HepG2 (cell line): ENCODE results near the gene PYCARD. TPM values are rescaled to one million over a fixed set of nuclear protein-coding genes. Genes with fewer than 3 reads are reported as not detected.
"Not testable (repeated sequence)": the region's sequence is repeated elsewhere in the genome, so short reads cannot be mapped to it uniquely, and the experiment has no call there.

Source experiments
- ATAC-seq: fragments of 200-7000 bp; cut with Tn5 transposase; 3 replicates; pipeline ENCODE4 v1.9.1; 2020; ENCODE audit warnings: mild to moderate bottlenecking, moderate library complexity
- BruUV-seq: library from RNA; stranded (reverse); fragments of 400-500 nt; replicated peaks from 2 replicates; lab custom pipeline; 2021; lab: Mats Ljungman, UMichigan
- CTCF ChIA-PET: fragments of 300-600 bp; formaldehyde crosslinking; extraction: SDS; loops from one replicate; lab custom pipeline; 2021; ENCODE audit warnings: low total read pairs, inconsistent platforms, low intra/inter-chr PET ratio; lab: Yijun Ruan, JAX
- POLR2A ChIA-PET: fragments of 350-600 bp; sonication (Branson Sonifier 250); formaldehyde crosslinking; loops from one replicate; lab custom pipeline; 2020; ENCODE audit warnings: antibody characterized with exemption, inconsistent platforms; lab: Yijun Ruan, JAX
- DNase-seq: peaks from one replicate; pipeline ENCODE4 v3.0.0-alpha.2; 2015; ENCODE audit warnings: low spot score
- FAIRE-seq: peaks from 3 replicates; lab custom pipeline; 2011; peaks lifted over from hg19 to GRCh38; lab: Jason Lieb, UNC
- H2AFZ ChIP-seq: one replicate; pipeline ENCODE4 v1.6.1; 2011; ENCODE audit warnings: low read length, inconsistent platforms
- H3K27ac ChIP-seq: fragments of 300-600 bp; 3 replicates; pipeline ENCODE4 v1.8.0; 2011; ENCODE audit warnings: mixed run types, mild to moderate bottlenecking, mixed read lengths, low read length, inconsistent platforms; ENCODE audit not compliant: insufficient read depth; ENCODE audit errors: extremely low read length
- H3K27me3 ChIP-seq, 2 experiments: fragments of 200-600 bp in 1 of 2; 2 replicates in 1 of 2; 3 replicates in 1 of 2; pipeline versions ENCODE4 v1.6.0 to v1.8.0; 2011; ENCODE audit warnings: low read length in 2 of 2, mild to moderate bottlenecking in 2 of 2, moderate library complexity in 2 of 2, inconsistent platforms in 1 of 2; ENCODE audit not compliant: insufficient read depth in 2 of 2, control insufficient read depth in 1 of 2
- H3K36me3 ChIP-seq, 2 experiments: fragments of 200-600 bp in 1 of 2; replicated peaks in 1 of 2; 2 replicates in 1 of 2; 3 replicates in 1 of 2; pipeline versions ENCODE4 v1.5.1 to v1.8.0; 2011; ENCODE audit warnings: low read length in 2 of 2, inconsistent platforms in 1 of 2; ENCODE audit not compliant: insufficient read depth in 2 of 2, control insufficient read depth in 1 of 2
- H3K4me1 ChIP-seq: 2 replicates; pipeline ENCODE4 v1.5.1; 2012; ENCODE audit warnings: low read length, inconsistent platforms; ENCODE audit not compliant: insufficient read depth
- H3K4me2 ChIP-seq: 2 replicates; pipeline ENCODE4 v1.6.0; 2011; ENCODE audit warnings: low read depth, low read length, inconsistent platforms
- H3K4me3 ChIP-seq, 3 experiments: fragments of 200-600 bp in 1 of 3; sonication (generic), shearing (Covaris generic) in 1 of 3; replicated peaks in 1 of 3; 2 replicates each; pipeline ENCODE4 v1.5.1; 2011 to 2016; ENCODE audit warnings: low read length in 3 of 3, inconsistent platforms in 2 of 3, low read depth in 2 of 3, mild to moderate bottlenecking in 2 of 3, control low read depth in 1 of 3, mixed read lengths in 1 of 3; ENCODE audit not compliant: insufficient read depth in 1 of 3
- H3K79me2 ChIP-seq: one replicate; pipeline ENCODE4 v1.6.1; 2011; ENCODE audit warnings: low read length, inconsistent platforms; ENCODE audit not compliant: insufficient read depth
- H3K9ac ChIP-seq: 2 replicates; pipeline ENCODE4 v1.6.0; 2011; ENCODE audit warnings: mild to moderate bottlenecking, low read depth, low read length, inconsistent platforms; ENCODE audit not compliant: insufficient read depth
- H3K9me3 ChIP-seq: 2 replicates; pipeline ENCODE4 v1.5.1; 2012; ENCODE audit warnings: mild to moderate bottlenecking, low read length
- H4K20me1 ChIP-seq: 2 replicates; pipeline ENCODE4 v1.6.0; 2011; ENCODE audit warnings: inconsistent platforms, mild to moderate bottlenecking, low read length, moderate library complexity; ENCODE audit not compliant: insufficient read depth
- CEBPB ChIP-seq: IDR thresholded peaks from 2 replicates; pipeline ENCODE4 v1.6.1; 2011; ENCODE audit warnings: low read depth, low read length, improper control_type of control experiment, borderline replicate concordance
- CEBPG ChIP-seq: IDR thresholded peaks from 2 replicates; pipeline ENCODE4 v1.6.1; 2016
- PAF1 ChIP-seq: IDR thresholded peaks from 2 replicates; pipeline ENCODE4 v1.6.1; 2016; ENCODE audit warnings: missing genetic modification reagents, missing compliant biosample characterization
- POLR2A ChIP-seq, 2 experiments: IDR thresholded peaks; 2 replicates each; pipeline ENCODE4 v1.6.1; 2011; ENCODE audit warnings: low read depth in 2 of 2, low read length in 2 of 2, mild to moderate bottlenecking in 1 of 2, moderate library complexity in 1 of 2; ENCODE audit not compliant: insufficient read depth in 1 of 2
- POLR2AphosphoS2 ChIP-seq: IDR thresholded peaks from 2 replicates; pipeline ENCODE4 v1.6.1; 2011; ENCODE audit warnings: low read depth, low read length, improper control_type of control experiment
- POLR2G ChIP-seq: fragments of 200-400 bp; formaldehyde crosslinking; IDR thresholded peaks from 2 replicates; pipeline ENCODE4 v1.6.1; 2018; ENCODE audit warnings: mild to moderate bottlenecking, low read depth, low read length, moderate library complexity
- RAD21 ChIP-seq: fragments of 450-650 bp; formaldehyde crosslinking; IDR thresholded peaks from 2 replicates; pipeline ENCODE4 v1.5.0; 2020; ENCODE audit warnings: mild to moderate bottlenecking
- RBFOX2 ChIP-seq: fragments of 200-400 bp; formaldehyde crosslinking; IDR thresholded peaks from 2 replicates; pipeline ENCODE4 v1.6.1; 2017; ENCODE audit warnings: low read depth, mild to moderate bottlenecking, low read length
- RBM22 ChIP-seq: fragments of 200-400 bp; formaldehyde crosslinking; optimal IDR thresholded peaks from 2 replicates; pipeline ENCODE3; 2017; ENCODE audit warnings: mild to moderate bottlenecking, low read length, moderate library complexity
- TCF7L2 ChIP-seq: IDR thresholded peaks from 2 replicates; pipeline ENCODE4 v1.6.1; 2011; ENCODE audit warnings: mild to moderate bottlenecking, low read depth, low read length, moderate library complexity
- TEAD2 ChIP-seq: sonication (generic); formaldehyde crosslinking; IDR thresholded peaks from 2 replicates; pipeline ENCODE4 v1.9.0; 2021; ENCODE audit warnings: missing genetic modification reagents
- ZC3H13 ChIP-seq: sonication (generic); formaldehyde crosslinking; IDR thresholded peaks from 2 replicates; pipeline ENCODE4 v1.8.1; 2023; ENCODE audit warnings: mild to moderate bottlenecking, missing genetic modification reagents, moderate library complexity
- ZFP91 ChIP-seq: sonication (generic); formaldehyde crosslinking; IDR thresholded peaks from 2 replicates; pipeline ENCODE4 v1.9.0; 2022; ENCODE audit warnings: missing genetic modification reagents, mild to moderate bottlenecking, borderline replicate concordance
- ZNF432 ChIP-seq: sonication (generic); formaldehyde crosslinking; IDR thresholded peaks from 2 replicates; pipeline ENCODE4 v1.5.0; 2020; ENCODE audit warnings: missing genetic modification reagents, mild to moderate bottlenecking, borderline replicate concordance
- WGBS: methylation state at CpG from one replicate; pipeline ENCODE4 v1.1.6; 2017; ENCODE audit warnings: low lambda C conversion rate; 5-methylcytosine and 5-hydroxymethylcytosine counted together
- in situ Hi-C: cut with HindIII; loops from 2 replicates; pipeline ENCODE4 v1.10.0; 2017; ENCODE audit warnings: low pct_unique_long_range_greater_than_20kb; ENCODE audit not compliant: extremely low pct_ligation_motif_present
- intact Hi-C: fragments of 100-400 bp; cut with micrococcal nuclease; formaldehyde crosslinking; loops from one replicate; pipeline ENCODE4 v1.10.0; 2022; ENCODE audit not compliant: unreplicated experiment
- polyA plus RNA-seq, 8 experiments: library from polyadenylated mRNA; depleted of rRNA in 3 of 8; stranded (reverse) in 7 of 8; unstranded in 1 of 8; fragments of >200 nt; fragmentation: Illumina TruSeq in 4 of 8; extraction: Trizol in 4 of 8; gene quantifications; 2 replicates each; pipeline versions ENCODE4 v1.2.1 to v1.2.3, GENCODE V29; 2011 to 2016; ENCODE audit warnings: low read depth in 4 of 8, missing spikeins in 1 of 8, mixed read lengths in 1 of 8; ENCODE audit not compliant: insufficient read depth in 1 of 8
- total RNA-seq, 5 experiments: library from RNA; depleted of rRNA; stranded (reverse); fragments of >200 nt; fragmentation: Illumina TruSeq; extraction: Trizol; gene quantifications; 2 replicates each; pipeline ENCODE4 v1.2.3, GENCODE V29; 2016; ENCODE audit warnings: low read depth in 1 of 5
- TF ChIP-seq, protein P1 (sequence below): IDR thresholded peaks from 2 replicates; pipeline ENCODE4 v1.6.1; 2018; ENCODE audit warnings: missing genetic modification reagents, mild to moderate bottlenecking, missing compliant biosample characterization

PYCARD gene
- total and polyA plus RNA-seq, 2 of the 13 experiments (the other 11 are each of a cell fraction or from before 2014, with no cell fraction given), result 4.8 to 9.2 TPM

DNA sequence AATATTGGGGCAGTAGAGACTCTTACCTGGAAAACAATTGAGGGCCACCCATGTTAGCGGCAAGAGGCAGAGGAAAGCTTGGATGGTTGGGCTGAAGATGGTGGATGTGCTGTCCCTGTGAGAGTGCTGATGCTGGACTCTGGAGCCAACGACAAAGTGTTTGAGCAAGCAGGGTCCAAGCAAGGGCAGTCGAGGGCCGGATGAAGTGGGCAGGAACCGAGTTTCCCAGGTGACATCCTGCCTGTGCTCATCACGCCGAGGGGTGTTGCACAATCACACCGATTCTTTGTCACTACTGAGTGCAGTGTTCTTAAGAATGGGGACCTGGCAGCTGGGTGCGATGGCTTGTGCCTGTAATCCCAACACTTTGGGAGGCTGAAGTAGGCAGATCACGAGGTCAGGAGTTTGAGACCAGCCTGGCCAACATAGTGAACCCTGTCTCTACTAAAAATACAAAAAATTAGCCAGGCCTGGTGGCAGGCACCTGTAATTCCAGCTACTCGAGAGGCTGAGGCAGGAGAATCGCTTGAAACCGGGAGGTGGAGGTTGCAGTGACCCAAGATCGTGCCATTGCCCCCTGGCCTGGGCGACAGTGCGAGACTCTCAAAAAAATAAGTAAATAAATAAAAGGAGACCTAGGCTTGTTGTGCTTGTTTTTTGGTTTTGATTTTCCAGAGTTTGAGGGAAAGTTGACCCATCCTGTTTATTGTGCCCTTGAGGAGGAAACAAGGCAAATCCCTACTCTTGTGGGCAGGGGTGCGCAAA, 6.1 kb downstream of the PYCARD start (continued):
- TF ChIP-seq POLR2AphosphoS2 (peak; percentile 68), TEAD2 (CRISPR knock-in tag) (0 out of 2 replicates have a peak, but pooled peaks have one; percentile 0), RBM22 (peak; percentile 97), CEBPG (CRISPR knock-in tag) (peak; percentile 84), CEBPB (peak; percentile 98), ZC3H13 (CRISPR knock-in tag) (peak; percentile 44; the same call in 1 of the 2 replicates), RBFOX2 (peak; percentile 63; the same call in 1 of the 2 replicates), POLR2A (IDR thresholded peaks at IDR 0.05; ENCODE audit: insufficient read depth in 1 of 2, low read depth in 2 of 2, low read length in 2 of 2) (peak; percentile 61 to 64; a peak in 3 of 4 replicates), ZNF432 (no peak), POLR2G (peak; percentile 80), RAD21 (peak; percentile 21; the same call in 1 of the 2 replicates), ZFP91 (CRISPR knock-in tag) (0 out of 2 replicates have a peak, but pooled peaks have one; percentile 47), PAF1 (CRISPR knock-in tag) (0 out of 2 replicates have a peak, but pooled peaks have one; percentile 53), TCF7L2 (no peak)
- TF ChIP-seq, protein P1, sequence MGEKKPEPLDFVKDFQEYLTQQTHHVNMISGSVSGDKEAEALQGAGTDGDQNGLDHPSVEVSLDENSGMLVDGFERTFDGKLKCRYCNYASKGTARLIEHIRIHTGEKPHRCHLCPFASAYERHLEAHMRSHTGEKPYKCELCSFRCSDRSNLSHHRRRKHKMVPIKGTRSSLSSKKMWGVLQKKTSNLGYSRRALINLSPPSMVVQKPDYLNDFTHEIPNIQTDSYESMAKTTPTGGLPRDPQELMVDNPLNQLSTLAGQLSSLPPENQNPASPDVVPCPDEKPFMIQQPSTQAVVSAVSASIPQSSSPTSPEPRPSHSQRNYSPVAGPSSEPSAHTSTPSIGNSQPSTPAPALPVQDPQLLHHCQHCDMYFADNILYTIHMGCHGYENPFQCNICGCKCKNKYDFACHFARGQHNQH (CRISPR knock-in tag), result no peak

DNA sequence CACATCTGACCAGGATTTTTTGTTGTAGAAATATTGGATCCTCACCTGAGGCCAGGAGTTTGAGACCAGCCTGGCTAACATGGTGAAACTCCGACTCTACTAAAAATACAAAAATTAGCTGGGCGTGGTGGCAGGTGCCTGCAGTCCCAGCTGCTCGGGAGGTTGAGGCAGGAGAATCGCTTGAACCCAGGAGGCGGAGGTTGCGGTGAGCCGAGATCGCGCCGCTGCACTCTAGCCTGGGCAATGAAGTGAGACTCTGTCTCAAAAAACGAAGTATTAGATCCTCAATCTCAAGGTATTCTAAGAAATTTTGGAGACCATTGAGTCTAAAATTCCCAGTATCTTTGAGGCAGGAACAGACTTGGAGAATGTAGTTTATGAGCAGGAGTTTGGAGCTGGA, 6.7 kb downstream of the PYCARD start:
- Histone ChIP-seq H3K36me3 (peaks cover 21 to 49% of the 10 kb centered on the region in 2 experiments), H3K4me1 (peaks cover 18% of the 10 kb centered on the region), H4K20me1 (peaks cover 22% of the 10 kb centered on the region)
- BruUV-seq, ATAC-seq, H3K27me3 ChIP-seq, intact Hi-C loops, H2AFZ ChIP-seq, FAIRE-seq, H3K4me2 ChIP-seq, H3K4me3 ChIP-seq, H3K27ac ChIP-seq, H3K9me3 ChIP-seq, DNase-seq, H3K9ac ChIP-seq, in situ Hi-C loops, CTCF ChIA-PET, H3K79me2 ChIP-seq: not testable (repeated sequence)
- POLR2A ChIA-PET, result interaction anchor here (1.2 to 4.0 kb wide), 4 partner anchors 12 to 78 kb away, joined by 3 to 34 read pairs (median 4); partner anchors contain the start of genes FUS and KAT8
- WGBS, result 94% methylated on average over 11 of the region's 11 CpGs
